Epithelial cell of umbilical artery (primary cell): ENCODE data around the gene MYL6. TPM values are rescaled to one million over a fixed set of nuclear protein-coding genes. Genes with fewer than 3 reads are reported as not detected.

Experiments
- total RNA-seq: library from RNA; depleted of rRNA; stranded (reverse); fragments of >200 nt; gene quantifications from 2 replicates; pipeline ENCODE4 v1.2.3, GENCODE V29; 2014

Gene MYL6
- 3,195 and 3,406 TPM in 2 replicates for total RNA-seq

GRCh38 chr12:56158029-56158925 lies at the start of gene MYL6:
Gene MYL6, plus strand, starts transcription at chr12:56158359. Its CDS starts 43 bp downstream, at chr12:56158402.

GRCh38 chr12:56116267-56117081 lies 41.7 kb upstream of the MYL6 start, which contains the start of gene RPL41:
Gene RPL41, plus strand, starts transcription at chr12:56116633.

GRCh38 chr12:56117778-56118687 lies 40.1 kb upstream of the MYL6 start, which contains the start of gene ZC3H10:
Gene ZC3H10, plus strand, starts transcription at chr12:56118266. Its CDS starts 2,297 bp downstream, at chr12:56120563.

GRCh38 chr12:56127888-56128669 lies 30.1 kb upstream of the MYL6 start, which contains the start of gene ESYT1:
Gene ESYT1, plus strand, starts transcription at chr12:56128267. Its CDS starts 53 bp downstream, at chr12:56128320.

GRCh38 chr12:56152132-56152755 lies 5.9 kb upstream of the MYL6 start, which contains the start of gene MYL6B:
Gene MYL6B, plus strand, starts transcription at chr12:56152587. Its CDS starts 1,332 bp downstream, at chr12:56153919.

GRCh38 chr12:56189099-56189917 lies 31.1 kb downstream of the MYL6 start, which contains the start of gene SMARCC2:
Gene SMARCC2, minus strand, starts transcription at chr12:56189483. Its CDS starts 22 bp downstream, at chr12:56189461.

Other genes with a start within 250 kb of the MYL6 start
- 29.9 and 43.5 TPM in 2 replicates for gene PYM1, start 230.5 kb upstream of the MYL6 start, total RNA-seq
- gene DGKA, start 227.2 kb upstream of the MYL6 start, total RNA-seq, result 41.6 and 43.5 TPM in 2 replicates
- gene PMEL, start 192.3 kb upstream of the MYL6 start, total RNA-seq, result 0.65 and 1.8 TPM in 2 replicates
- 25.3 and 25.8 TPM in 2 replicates for gene CDK2, start 191.5 kb upstream of the MYL6 start, total RNA-seq
- gene RAB5B, start 184.3 kb upstream of the MYL6 start, total RNA-seq, result 27.6 and 33.0 TPM in 2 replicates
- 14.7 and 15.9 TPM in 2 replicates for gene SUOX, start 161.1 kb upstream of the MYL6 start, total RNA-seq
- gene IKZF4, start 137.3 kb upstream of the MYL6 start, total RNA-seq, result 0.65 and 0.76 TPM in 2 replicates
- 189 and 710 TPM in 2 replicates for gene RPS26, start 116.4 kb upstream of the MYL6 start, total RNA-seq
- gene ERBB3, start 78.2 kb upstream of the MYL6 start, total RNA-seq, result not detected in 2 replicates
- 220 and 288 TPM in 2 replicates for gene PA2G4, start 53.8 kb upstream of the MYL6 start, total RNA-seq
- 1,044 and 2,932 TPM in 2 replicates for gene RPL41, start 41.7 kb upstream of the MYL6 start, total RNA-seq
- 4.5 and 6.5 TPM in 2 replicates for gene ZC3H10, start 40.1 kb upstream of the MYL6 start, total RNA-seq
- gene ESYT1, start 30.1 kb upstream of the MYL6 start, total RNA-seq, result 219 and 238 TPM in 2 replicates
- 67.9 and 81.5 TPM in 2 replicates for gene MYL6B, start 5.8 kb upstream of the MYL6 start, total RNA-seq
- gene SMARCC2, start 31.1 kb downstream of the MYL6 start, total RNA-seq, result 39.0 and 45.4 TPM in 2 replicates
- 121 and 157 TPM in 2 replicates for gene RNF41, start 63.6 kb downstream of the MYL6 start, total RNA-seq
- 28.3 and 31.5 TPM in 2 replicates for gene NABP2, start 66.0 kb downstream of the MYL6 start, total RNA-seq
- gene SLC39A5, start 71.7 kb downstream of the MYL6 start, total RNA-seq, result not detected in 2 replicates
- 9.3 and 13.0 TPM in 2 replicates for gene ANKRD52, start 100.0 kb downstream of the MYL6 start, total RNA-seq
- 9.1 and 13.2 TPM in 2 replicates for gene COQ10A, start 108.6 kb downstream of the MYL6 start, total RNA-seq
- 122 and 135 TPM in 2 replicates for gene CS, start 142.0 kb downstream of the MYL6 start, total RNA-seq
- gene CNPY2, start 157.6 kb downstream of the MYL6 start, total RNA-seq, result 143 and 145 TPM in 2 replicates
- gene PAN2, start 175.6 kb downstream of the MYL6 start, total RNA-seq, result 4.9 and 14.9 TPM in 2 replicates
- gene IL23A, start 180.5 kb downstream of the MYL6 start, total RNA-seq, result 0.32 TPM in 1 of 2 replicates, not detected in the other
- gene STAT2, start 201.7 kb downstream of the MYL6 start, total RNA-seq, result 83.2 and 175 TPM in 2 replicates
- not detected in 2 replicates for gene APOF, start 204.5 kb downstream of the MYL6 start, total RNA-seq